ENCODE results near the gene OAS1. TPM values are rescaled to one million over a fixed set of nuclear protein-coding genes. Genes with fewer than 3 reads are reported as not detected.

Gene OAS1
- total and polyA plus RNA-seq, 2 of the 8 experiments (the other 6 are each of a cell fraction or from before 2014, with no cell fraction given): 0.23 TPM; not detected in 1

- Histone ChIP-seq H2BK120ac (replicated peaks; ENCODE audit: low read depth, low read length) (no peak overlapping the region), H3K23me2 (ENCODE audit: low read depth, low read length) (no peaks in the 10 kb centered on the region), H3K9ac (replicated peaks in 1 of 4; ENCODE audit: extremely low read depth in 1 of 4, low read depth in 3 of 4, low read length in 3 of 4) (no peak overlapping the region), H3K9me3 (ENCODE audit: insufficient read depth in 2 of 2, low read depth in 1 of 2, low read length in 1 of 2) (peaks cover 0 to 3% of the 10 kb centered on the region in 2 experiments; a peak in 2 of 4 replicates), H3K23ac (ENCODE audit: insufficient read length) (no peak overlapping the region), H4K5ac (ENCODE audit: insufficient read length, low read depth, low read length) (no peak overlapping the region), H2BK12ac (ENCODE audit: low read depth, low read length) (no peak overlapping the region), H3K79me1 (ENCODE audit: low read depth, low read length) (no peaks in the 10 kb centered on the region), H4K8ac (ENCODE audit: extremely low read depth, insufficient read depth, low read length) (no peak overlapping the region; the same call in 1 of the 2 replicates), H3K79me2 (ENCODE audit: control insufficient read depth in 1 of 2, insufficient read depth in 2 of 2, low read length in 2 of 2) (no peaks in the 10 kb centered on the region), H4K20me1 (replicated peaks in 1 of 2; ENCODE audit: control insufficient read depth in 1 of 2, insufficient read depth in 2 of 2, low read length in 2 of 2) (no peaks in the 10 kb centered on the region), H3K18ac (ENCODE audit: extremely low read depth, low read length) (no peak overlapping the region; the same call in 1 of the 2 replicates), H4K91ac (replicated peaks; ENCODE audit: insufficient read length, low read length) (no peak overlapping the region), H3K4ac (replicated peaks; ENCODE audit: insufficient read length, low read depth, low read length) (no peak overlapping the region), H2AK5ac (ENCODE audit: low read depth, low read length) (no peak overlapping the region), H3K4me1 (replicated peaks in 1 of 4; ENCODE audit: control insufficient read depth in 3 of 4, insufficient read depth in 4 of 4, low read length in 3 of 4) (peaks cover 0 to 5% (median 0%) of the 10 kb centered on the region in 4 experiments; a peak in 2 of 7 replicates), H2BK15ac (ENCODE audit: low read length) (no peak overlapping the region), H2BK5ac (ENCODE audit: low read depth, low read length) (no peak overlapping the region), H3K36me3 (ENCODE audit: control insufficient read depth in 2 of 4, insufficient read depth in 4 of 4, low read length in 3 of 4) (no peaks in the 10 kb centered on the region), H3K27me3 (replicated peaks in 1 of 4; ENCODE audit: control insufficient read depth in 3 of 4, extremely low read depth in 1 of 4, insufficient read depth in 3 of 4, low read length in 3 of 4) (no peaks in the 10 kb centered on the region; a peak in 1 of 7 replicates), H3K4me2 (ENCODE audit: insufficient read depth in 1 of 2, low read depth in 2 of 2, low read length in 2 of 2) (no peak overlapping the region; a peak in 1 of 4 replicates), H3K14ac (ENCODE audit: insufficient read length) (no peak overlapping the region), H2AFZ (ENCODE audit: low read length) (no peak overlapping the region), H2BK20ac (ENCODE audit: low read length) (no peak overlapping the region), H3K27ac (ENCODE audit: low read depth, low read length) (no peak overlapping the region), H3K56ac (replicated peaks; ENCODE audit: insufficient read length, low read depth, low read length) (no peak overlapping the region), H3K4me3 (ENCODE audit: extremely low read depth in 1 of 4, insufficient read depth in 2 of 4, low read depth in 3 of 4, low read length in 4 of 4) (no peak overlapping the region)
- 75% methylated on average over 6 of the region's 6 CpGs; no CpG with 5 or more reads in 1 of the 2 experiments for WGBS, 2 experiments (ENCODE audit: extremely low coverage in 1 of 2, insufficient coverage in 1 of 2, insufficient read length in 1 of 2, insufficient replicate concordance in 2 of 2, low coverage in 1 of 2, low lambda C conversion rate in 2 of 2, missing lambda C conversion rate in 1 of 2)
- ChIA-PET CTCF (ENCODE audit: partially characterized antibody) (interaction anchor here (1.0 to 2.4 kb wide), 4 partner anchors 8 to 144 kb away, joined by 3 to 7 read pairs (median 6); no protein-coding TSS in a partner anchor), POLR2A (ENCODE audit: partially characterized antibody) (no interaction called here)
- no peak for DNase-seq (ENCODE audit: low read depth in 1 of 2, low spot score in 2 of 2)
- peak; percentile 92 for FAIRE-seq
- TF ChIP-seq HDAC2 (IDR thresholded peaks at IDR 0.05; ENCODE audit: borderline replicate concordance in 1 of 2, low read depth in 2 of 2, low read length in 2 of 2) (peak in 1 of 2 experiments; percentile 93; a peak in 2 of 4 replicates), TBP (IDR thresholded peaks at IDR 0.05; ENCODE audit: low read depth, low read length) (no peak), GTF2F1 (IDR thresholded peaks at IDR 0.05; ENCODE audit: borderline replicate concordance, low read depth, low read length) (no peak), CTBP2 (IDR thresholded peaks at IDR 0.05; ENCODE audit: borderline replicate concordance, insufficient read depth, insufficient read length, low read length) (no peak), KDM1A (IDR thresholded peaks at IDR 0.05; ENCODE audit: borderline replicate concordance, low read length) (peak; percentile 97), CEBPB (IDR thresholded peaks at IDR 0.05; ENCODE audit: low read depth, low read length) (peak; percentile 6; the same call in 1 of the 2 replicates), CHD1 (IDR thresholded peaks at IDR 0.05; ENCODE audit: low read depth, low read length) (no peak), SP1 (IDR thresholded peaks at IDR 0.05; ENCODE audit: low read depth, low read length) (no peak), EP300 (IDR thresholded peaks at IDR 0.05; ENCODE audit: borderline replicate concordance in 1 of 2, low read depth in 2 of 2, low read length in 2 of 2) (no peak), CREB1 (IDR thresholded peaks at IDR 0.05) (peak; percentile 19; the same call in 1 of the 2 replicates), BCL11A (IDR thresholded peaks at IDR 0.05; ENCODE audit: low read depth in 2 of 2, low read length in 2 of 2) (peak; percentile 97 to 99), RXRA (IDR thresholded peaks at IDR 0.05; ENCODE audit: insufficient read depth, low read depth, low read length) (no peak), TEAD4 (IDR thresholded peaks at IDR 0.05; ENCODE audit: low read depth, low read length) (peak; percentile 97)
Measured at GRCh38 chr12:112932485-112933128, 25.8 kb downstream of the OAS1 start.
